ENCODE measurements around the gene GDF15.

The GDF15 gene

GRCh38 chr19:18420930-18421329 lies 35.0 kb downstream of the GDF15 start:
- no peak for DNase-seq

GRCh38 chr19:18421371-18421959 lies 35.5 kb downstream of the GDF15 start:
- no peak for DNase-seq

- DNase-seq: no peak
Measured at GRCh38 chr19:18422530-18423191, 36.7 kb downstream of the GDF15 start.

- no peak for DNase-seq
Measured at GRCh38 chr19:18423258-18424020, 37.5 kb downstream of the GDF15 start.

GRCh38 chr19:18424122-18424889 lies 38.3 kb downstream of the GDF15 start:
- no peak for DNase-seq

GRCh38 chr19:18424890-18425514 lies 39.0 kb downstream of the GDF15 start:
- DNase-seq: no peak

- DNase-seq: no peak
Measured at GRCh38 chr19:18425515-18426415, 39.8 kb downstream of the GDF15 start.

- DNase-seq: no peak
Measured at GRCh38 chr19:18426416-18426767, 40.4 kb downstream of the GDF15 start.

GRCh38 chr19:18427080-18427742 lies 41.3 kb downstream of the GDF15 start:
- no peak for DNase-seq

GRCh38 chr19:18427743-18428113 lies 41.8 kb downstream of the GDF15 start:
- no peak for DNase-seq

GRCh38 chr19:18428173-18428786 lies 42.3 kb downstream of the GDF15 start:
- DNase-seq: no peak

- peak; percentile 74 to 78 for DNase-seq
Measured at GRCh38 chr19:18428787-18429674, 43.1 kb downstream of the GDF15 start.

GRCh38 chr19:18429717-18430416 lies 43.9 kb downstream of the GDF15 start:
- no peak for DNase-seq

- no peak for DNase-seq
Measured at GRCh38 chr19:18430417-18431144, 44.6 kb downstream of the GDF15 start.

GRCh38 chr19:18431351-18432197 lies 45.6 kb downstream of the GDF15 start:
- no peak for DNase-seq

GRCh38 chr19:18432275-18433014 lies 46.5 kb downstream of the GDF15 start:
- no peak for DNase-seq
